Kidney (tissue), 14 donors: ENCODE data around the gene SDK1. TPM values are rescaled to one million over a fixed set of nuclear protein-coding genes. Genes with fewer than 3 reads are reported as not detected.
A peak's percentile ranks its signal among the peaks of the same experiment; 100 is the strongest.

ENCODE experiments used
- DNase-seq, 5 donors: peaks; one replicate each; pipeline ENCODE4 v3.0.0-alpha.2; 2013 to 2020
- FAIRE-seq: peaks from 2 replicates; lab custom pipeline; 2012; peaks lifted over from hg19 to GRCh38; lab: Jason Lieb, UNC
- H3K27ac ChIP-seq, 2 donors: one replicate each; pipeline ENCODE4 v1.7.0; 2013; ENCODE audit warnings: low read depth in 2 of 2, low read length in 2 of 2, inconsistent platforms in 1 of 2
- H3K27me3 ChIP-seq: one replicate; pipeline ENCODE4 v1.7.1; 2013; ENCODE audit warnings: low read length, inconsistent platforms; ENCODE audit not compliant: control insufficient read depth, insufficient read depth
- H3K36me3 ChIP-seq, 3 donors: one replicate each; pipeline versions ENCODE4 v1.7.0 to v1.7.1; 2013; ENCODE audit warnings: low read length in 3 of 3, control low read depth in 1 of 3, inconsistent platforms in 1 of 3; ENCODE audit not compliant: insufficient read depth in 3 of 3, control insufficient read depth in 2 of 3
- H3K4me1 ChIP-seq, 3 donors: one replicate each; pipeline versions ENCODE4 v1.7.0 to v1.7.1; 2013; ENCODE audit warnings: low read length in 3 of 3, inconsistent platforms in 1 of 3, low read depth in 1 of 3; ENCODE audit not compliant: control insufficient read depth in 2 of 3, insufficient read depth in 2 of 3
- H3K4me3 ChIP-seq, 3 donors: one replicate each; pipeline versions ENCODE4 v1.7.0 to v1.8.1; 2013; ENCODE audit warnings: low read length in 3 of 3, control low read depth in 1 of 3, inconsistent platforms in 1 of 3
- H3K9ac ChIP-seq, 3 donors: one replicate each; pipeline versions ENCODE4 v1.7.0 to v1.7.1; 2013; ENCODE audit warnings: low read length in 3 of 3, control low read depth in 1 of 3, inconsistent platforms in 1 of 3
- H3K9me3 ChIP-seq, 3 donors: one replicate each; pipeline versions ENCODE4 v1.7.0 to v1.7.1; 2013; ENCODE audit warnings: low read length in 3 of 3, control low read depth in 1 of 3, inconsistent platforms in 1 of 3; ENCODE audit not compliant: control insufficient read depth in 2 of 3, insufficient read depth in 1 of 3
- CTCF ChIP-seq: IDR thresholded peaks from 3 replicates; pipeline ENCODE4 v1.5.1; 2012; ENCODE audit warnings: mild to moderate bottlenecking, moderate library complexity, borderline replicate concordance; ENCODE audit not compliant: insufficient read depth; ENCODE audit errors: extremely low read depth
- intact Hi-C: fragments of 100-400 bp; cut with DNase I; formaldehyde crosslinking; loops from one replicate; pipeline ENCODE4 v1.11.1; 2022
- polyA plus RNA-seq: library from polyadenylated mRNA; stranded (reverse); fragments of 350-450 nt; fragmentation: Illumina TruSeq; extraction: RNeasy Lipid Tissue Mini Kit (QIAGEN cat#74804); gene quantifications from one replicate; pipeline ENCODE4 v1.2.3, GENCODE V29; 2014; ENCODE audit warnings: low read depth, low replicate concordance; ENCODE audit not compliant: insufficient read depth
- total RNA-seq: library from RNA; stranded (reverse); fragmentation: NEBNext Ultra II Directional; extraction: Animal tissue kit (Norgen Biotek cat#: 25700); gene quantifications from one replicate; pipeline ENCODE4 v1.2.1, GENCODE V29; 2021
- donor health status: control.
- donor health status: control.
- donor health status: control.
- donor health status: control.
- donor health status: control.
- donor health status: DM: yes; HTN: yes; CAD: no.
- donor health status: Normal renal cell carcinoma (clear cell type).

Gene SDK1
- total and polyA plus RNA-seq, 2 donors from 2014 or later: 2.0 to 38.3 TPM

GRCh38 chr7:3787717-3788264 lies 486.7 kb downstream of the SDK1 start:
- TF ChIP-seq CTCF: no peak
- Histone ChIP-seq H3K4me3 (no peak overlapping the region), H3K4me1 (no peaks in the 10 kb centered on the region), H3K9me3 (no peaks in the 10 kb centered on the region), H3K27me3 (no peaks in the 10 kb centered on the region), H3K36me3 (no peaks in the 10 kb centered on the region), H3K27ac (no peak overlapping the region), H3K9ac (no peak overlapping the region)
- intact Hi-C loops: no loop called here
- no peak for FAIRE-seq
- peak; percentile 44 to 73 (median 46) for DNase-seq

DNA sequence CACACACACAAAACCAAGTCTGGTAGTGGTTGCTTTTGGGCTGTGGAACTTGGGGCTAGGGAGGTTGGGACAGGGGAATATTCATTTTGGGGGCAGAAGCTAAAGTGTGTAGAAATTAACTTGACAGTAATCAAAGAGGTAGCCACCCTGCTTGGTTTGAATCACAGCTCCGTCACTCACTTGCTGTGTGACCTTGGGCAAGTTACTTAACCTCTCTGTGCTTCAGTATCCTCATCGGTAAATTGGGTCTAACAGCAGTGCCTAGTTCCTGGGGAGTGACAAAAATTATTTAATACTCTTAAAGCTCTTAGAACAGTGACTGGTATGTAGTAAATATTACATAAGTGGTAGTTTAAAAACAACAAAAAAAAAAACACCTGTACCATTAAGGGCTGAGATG lies 489.8 kb downstream of the SDK1 start:
- H3K4me1 ChIP-seq: no peaks in the 10 kb centered on the region
- no peak for TF ChIP-seq CTCF
- no peak overlapping the region for H3K27ac ChIP-seq
- no peak overlapping the region for H3K4me3 ChIP-seq
- no peak for FAIRE-seq
- intact Hi-C loops: no loop called here
- H3K27me3 ChIP-seq: no peaks in the 10 kb centered on the region
- DNase-seq: no peak
- H3K9ac ChIP-seq: no peak overlapping the region
- no peaks in the 10 kb centered on the region for H3K9me3 ChIP-seq
- H3K36me3 ChIP-seq: no peaks in the 10 kb centered on the region

DNA sequence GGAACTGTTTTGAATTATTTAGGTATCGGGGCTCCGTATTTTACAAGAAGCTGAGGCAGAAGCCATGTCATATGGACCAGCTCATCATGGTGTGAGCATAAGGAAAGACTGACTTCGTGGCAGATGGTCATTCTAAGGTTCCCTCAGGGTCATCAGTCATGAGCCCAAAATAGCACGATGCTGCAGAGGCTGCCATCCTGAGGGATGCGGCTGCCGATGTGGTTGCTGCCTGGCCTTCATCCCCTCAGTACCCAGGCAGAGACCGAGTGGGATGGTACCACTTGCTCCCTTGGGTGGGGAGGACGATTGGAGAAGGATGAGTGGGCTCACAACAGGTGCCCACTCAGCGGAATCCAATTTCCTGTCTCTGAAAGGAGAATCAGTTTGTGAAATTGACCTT lies 490.3 kb downstream of the SDK1 start:
- no peak overlapping the region for H3K27ac ChIP-seq
- no peak overlapping the region for H3K9ac ChIP-seq
- no peaks in the 10 kb centered on the region for H3K36me3 ChIP-seq
- H3K9me3 ChIP-seq: no peaks in the 10 kb centered on the region
- H3K4me3 ChIP-seq: no peak overlapping the region
- DNase-seq (no peak), FAIRE-seq (no peak)
- H3K4me1 ChIP-seq: no peaks in the 10 kb centered on the region
- intact Hi-C loops: no loop called here
- H3K27me3 ChIP-seq: no peaks in the 10 kb centered on the region
- TF ChIP-seq CTCF: no peak

- Histone ChIP-seq H3K36me3 (no peaks in the 10 kb centered on the region), H3K4me3 (no peak overlapping the region), H3K27ac (no peak overlapping the region), H3K27me3 (no peaks in the 10 kb centered on the region), H3K9ac (no peak overlapping the region), H3K9me3 (no peaks in the 10 kb centered on the region), H3K4me1 (no peaks in the 10 kb centered on the region)
- no peak for TF ChIP-seq CTCF
- intact Hi-C loops: no loop called here
- FAIRE-seq (no peak), DNase-seq (no peak)
Measured at GRCh38 chr7:3795141-3795540, 494.1 kb downstream of the SDK1 start.
